H1 (cell line): ENCODE results near the gene SPATA16. TPM values are rescaled to one million over a fixed set of nuclear protein-coding genes. Genes with fewer than 3 reads are reported as not detected.

Experiments
- KDM4A ChIP-seq: IDR thresholded peaks from one replicate; pipeline ENCODE4 v1.7.1; 2012; ENCODE audit warnings: low read depth, mild to moderate bottlenecking, moderate library complexity, low read length, inconsistent platforms; ENCODE audit not compliant: severe bottlenecking
- polyA plus RNA-seq, 7 experiments: library from polyadenylated mRNA; depleted of rRNA in 3 of 7; stranded (reverse) in 5 of 7; unstranded in 2 of 7; fragments of >200 nt in 5 of 7; fragments of 200-250 nt in 2 of 7; gene quantifications; 1 replicate in 5 of 7; 2 replicates in 1 of 7; 4 replicates in 1 of 7; pipeline versions ENCODE4 v1.2.1 to v1.2.3, GENCODE V29; 2011 to 2013; ENCODE audit warnings: missing spikeins in 2 of 7, mixed read lengths in 2 of 7
- total RNA-seq: library from RNA; stranded (reverse); fragmentation: NEBNext Ultra II Directional; extraction: Animal tissue kit (Norgen Biotek cat#: 25700); gene quantifications from 2 replicates; pipeline ENCODE4 v1.2.1, GENCODE V29; 2021

The SPATA16 gene
- total and polyA plus RNA-seq, 2 of the 8 experiments (the other 6 are each of a cell fraction or from before 2014, with no cell fraction given): 0.05 to 2.7 TPM

DNA sequence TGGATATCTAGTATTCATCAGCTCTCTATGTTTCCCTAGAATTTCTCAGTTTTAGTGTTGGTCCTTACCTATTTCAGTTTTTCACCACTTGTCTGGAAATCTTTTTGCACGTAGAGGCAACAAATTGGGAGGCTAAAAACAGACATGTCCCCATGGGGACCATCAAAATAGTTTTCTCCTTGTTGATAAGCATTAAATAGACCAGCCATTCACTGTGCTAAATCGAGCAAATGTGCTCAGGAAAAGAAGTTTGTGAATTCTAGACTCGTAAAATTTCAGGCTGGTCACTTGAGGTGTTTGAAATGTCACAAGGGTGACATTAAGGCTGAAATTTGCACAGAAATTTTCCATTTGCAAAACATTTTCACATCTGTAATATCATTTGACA lies 102.6 kb downstream of the SPATA16 start (continued):
- TF ChIP-seq KDM4A: no peak
